Kidney epithelial cell (primary cell): Measurements from ENCODE around the gene TMEM176B. TPM values are rescaled to one million over a fixed set of nuclear protein-coding genes. Genes with fewer than 3 reads are reported as not detected.

Experiments
- DNase-seq: peaks from one replicate; pipeline ENCODE4 v3.0.0-alpha.2; 2010; ENCODE audit warnings: low read depth
- H3K27me3 ChIP-seq: 2 replicates; pipeline ENCODE4 v1.6.0; 2011; ENCODE audit warnings: low read length; ENCODE audit not compliant: control insufficient read depth, insufficient read depth
- H3K36me3 ChIP-seq: 2 replicates; pipeline ENCODE4 v1.5.1; 2011; ENCODE audit warnings: low read length; ENCODE audit not compliant: control insufficient read depth, insufficient read depth
- H3K4me3 ChIP-seq: 2 replicates; pipeline ENCODE4 v1.5.1; 2011; ENCODE audit warnings: low read depth, mild to moderate bottlenecking, control low read depth, low read length
- CTCF ChIP-seq: IDR thresholded peaks from 2 replicates; pipeline ENCODE4 v1.5.1; 2011; ENCODE audit warnings: mild to moderate bottlenecking, moderate library complexity, low read length, control low read depth, inconsistent platforms; ENCODE audit not compliant: insufficient read depth, poor library complexity, severe bottlenecking
- total RNA-seq: library from RNA; depleted of rRNA; stranded (reverse); fragments of >200 nt; gene quantifications from 2 replicates; pipeline ENCODE4 v1.2.3, GENCODE V29; 2015

TMEM176B gene
- total RNA-seq, result 15.8 and 17.5 TPM in 2 replicates

DNA sequence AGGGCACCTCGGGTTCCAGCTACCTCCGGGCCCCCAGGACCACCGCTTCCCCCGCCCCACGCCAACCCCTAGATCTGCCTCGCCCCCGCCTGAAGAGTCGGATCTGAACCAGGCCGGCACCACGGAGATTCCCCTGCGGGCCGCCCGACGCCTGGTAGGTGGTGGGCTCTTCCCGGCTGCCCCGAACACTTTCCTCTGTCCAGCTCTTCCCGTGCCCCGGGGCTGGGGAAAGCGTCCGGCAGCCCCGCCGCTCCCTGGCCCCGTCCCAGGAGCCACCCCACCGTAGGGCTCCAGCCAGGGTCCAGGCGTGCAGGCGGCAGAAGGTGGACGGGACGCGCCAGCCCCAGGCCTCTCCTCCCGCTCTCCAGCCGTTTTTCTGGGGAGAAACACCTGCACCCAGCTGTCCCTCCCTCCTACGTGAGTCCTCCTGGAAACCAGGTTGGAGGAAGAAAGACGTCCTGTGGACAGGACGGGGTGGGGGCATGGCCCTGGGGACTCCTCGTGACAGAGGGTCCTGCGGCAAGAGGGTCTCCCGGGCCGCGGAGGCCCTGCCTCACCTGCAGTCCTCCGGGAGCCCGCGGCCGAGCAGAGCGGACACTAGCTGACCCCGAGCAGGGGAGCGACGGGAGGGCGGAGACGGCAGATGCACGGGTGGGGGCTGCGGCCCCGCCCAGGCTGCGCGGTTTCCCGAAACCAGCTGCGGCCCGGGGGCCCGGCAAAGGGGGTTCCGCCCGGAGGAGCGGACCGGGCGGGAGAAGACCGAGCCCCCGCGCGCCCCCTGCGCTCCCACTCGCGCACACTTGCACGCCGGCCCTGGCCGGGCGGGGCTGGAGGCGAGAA is at the start of gene TMEM176B:
Gene TMEM176B, minus strand, starts transcription at position 624 of the 840 bp plus-strand sequence. CDS start 3,795 bp downstream, outside the sequence.
- Histone ChIP-seq H3K4me3 (no peak within 1 kb of the TSS), H3K36me3 (no peaks in the 10 kb centered on the region), H3K27me3 (peaks cover 38% of the 10 kb centered on the region)
- DNase-seq, result no peak
- no peak for TF ChIP-seq CTCF

DNA sequence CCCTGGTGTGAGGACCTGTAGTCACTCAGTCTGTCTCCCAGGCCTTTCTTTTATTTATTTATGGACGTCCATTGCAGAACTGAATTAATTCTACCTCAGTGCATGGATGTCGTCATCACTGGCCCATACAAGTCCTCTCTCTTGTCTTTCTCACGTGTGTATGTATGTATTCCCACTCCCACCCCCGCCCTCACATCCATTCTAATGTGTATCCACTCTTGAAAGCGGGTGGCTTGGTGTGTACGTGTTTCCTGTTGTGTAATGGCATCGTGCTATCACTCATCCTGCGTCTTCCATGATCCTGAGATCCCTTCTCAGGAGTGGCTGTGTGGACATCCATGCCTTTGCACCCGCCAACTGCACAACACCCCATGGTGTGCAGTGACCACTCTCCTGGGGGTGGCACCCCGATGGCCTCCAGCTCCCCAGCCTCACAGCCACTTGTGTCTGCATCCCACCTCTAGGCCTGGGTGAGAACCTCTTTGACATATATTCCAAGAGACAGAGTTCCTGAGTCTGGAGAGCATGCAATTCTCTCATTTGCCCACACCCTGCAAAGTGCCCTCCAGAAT is 49.1 kb upstream of the TMEM176B start:
- Histone ChIP-seq H3K36me3 (no peaks in the 10 kb centered on the region), H3K27me3 (no peaks in the 10 kb centered on the region), H3K4me3 (no peak overlapping the region)
- DNase-seq, result no peak
- no peak for TF ChIP-seq CTCF

DNA sequence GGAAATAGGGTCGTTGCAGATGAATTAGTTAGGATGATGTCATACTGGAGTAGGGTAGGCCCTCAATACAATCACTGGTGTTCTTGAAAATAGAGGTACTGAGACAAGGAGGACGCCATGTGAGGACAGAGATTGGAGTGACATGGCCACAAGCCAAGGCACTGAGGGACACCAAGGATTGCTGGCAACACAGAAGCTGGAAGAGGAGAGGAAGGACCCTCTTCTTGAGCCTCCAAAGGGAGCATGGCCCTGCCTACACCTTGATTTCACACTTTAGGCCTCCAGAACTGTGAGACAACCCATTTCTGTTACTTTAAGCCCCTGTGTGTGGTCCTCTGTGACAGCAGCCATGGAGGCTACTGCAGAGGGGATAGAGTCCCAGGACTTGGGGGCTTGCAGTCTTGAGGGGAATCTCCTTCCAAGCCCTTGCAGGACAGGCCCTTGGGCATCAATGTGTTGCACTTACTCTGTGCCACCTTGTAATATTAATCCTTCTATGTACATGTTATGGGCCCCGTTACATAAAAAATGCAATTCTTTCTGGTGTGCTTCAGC is 48.5 kb upstream of the TMEM176B start:
- DNase-seq, result no peak
- Histone ChIP-seq H3K27me3 (no peaks in the 10 kb centered on the region), H3K36me3 (no peaks in the 10 kb centered on the region), H3K4me3 (no peak overlapping the region)
- TF ChIP-seq CTCF, result no peak

DNA sequence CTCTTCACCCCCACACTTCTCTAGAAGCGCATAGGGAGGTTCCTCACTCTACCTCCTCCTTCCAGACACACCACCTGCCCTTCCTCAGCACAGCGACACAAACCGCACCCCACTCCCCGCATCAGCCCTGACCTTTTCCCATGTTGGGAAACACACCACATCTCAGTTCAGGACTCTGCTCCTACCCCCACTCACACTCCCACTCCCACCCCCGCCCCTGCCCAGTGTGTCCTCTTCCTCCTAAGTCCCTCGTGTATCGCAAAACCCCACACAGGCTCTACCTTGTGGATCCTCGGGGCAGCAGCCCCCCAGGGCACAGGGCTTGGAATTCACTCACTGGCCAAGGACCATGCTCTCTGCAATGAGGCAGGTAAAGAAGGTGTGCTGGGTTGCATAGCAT is 47.9 kb upstream of the TMEM176B start:
- TF ChIP-seq CTCF, result no peak
- no peak for DNase-seq
- Histone ChIP-seq H3K4me3 (no peak overlapping the region), H3K27me3 (no peaks in the 10 kb centered on the region), H3K36me3 (no peaks in the 10 kb centered on the region)

DNA sequence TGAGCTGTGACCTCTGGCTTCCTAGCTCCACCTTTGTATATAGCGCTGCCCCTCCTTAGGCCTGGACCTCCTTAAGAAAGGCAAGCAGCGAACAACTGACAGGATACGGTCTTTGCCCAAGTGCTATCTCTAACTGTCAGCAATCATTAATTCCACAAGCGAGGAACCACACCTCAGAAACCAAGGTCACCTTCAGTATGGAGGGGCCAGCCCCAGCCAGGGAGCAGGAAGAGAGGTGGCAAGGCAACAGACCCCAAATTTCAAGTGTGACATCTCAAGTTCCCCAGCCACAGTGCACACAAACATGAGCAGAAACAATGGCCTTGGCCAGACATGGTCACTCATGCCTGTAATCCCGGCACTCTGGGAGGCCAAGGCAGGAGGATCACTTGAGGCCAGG is 47.4 kb upstream of the TMEM176B start:
- TF ChIP-seq CTCF, result no peak
- Histone ChIP-seq H3K27me3 (no peaks in the 10 kb centered on the region), H3K36me3 (no peaks in the 10 kb centered on the region), H3K4me3 (no peak overlapping the region)
- DNase-seq, result no peak
